Astrocyte (in vitro differentiated cells and primary cell): ENCODE measurements around the gene GTPBP10. TPM values are rescaled to one million over a fixed set of nuclear protein-coding genes. Genes with fewer than 3 reads are reported as not detected.

Source experiments
- DNase-seq: peaks from one replicate; pipeline ENCODE4 v3.0.0-alpha.2; 2010; ENCODE audit warnings: low read depth
- FAIRE-seq: peaks from 2 replicates; lab custom pipeline; 2011; peaks lifted over from hg19 to GRCh38; lab: Jason Lieb, UNC
- H2AFZ ChIP-seq: 2 replicates; pipeline ENCODE4 v1.6.0; 2012; ENCODE audit warnings: low read depth, low read length, inconsistent platforms
- H3K27ac ChIP-seq: 2 replicates; pipeline ENCODE4 v1.5.1; 2011; ENCODE audit warnings: low read depth, low read length, inconsistent platforms
- H3K27me3 ChIP-seq: 2 replicates; pipeline ENCODE4 v1.6.0; 2011; ENCODE audit warnings: low read length, inconsistent platforms; ENCODE audit not compliant: insufficient read depth
- H3K36me3 ChIP-seq: 2 replicates; pipeline ENCODE4 v1.5.1; 2011; ENCODE audit warnings: low read length, inconsistent platforms; ENCODE audit not compliant: insufficient read depth
- H3K4me1 ChIP-seq: 2 replicates; pipeline ENCODE4 v1.5.1; 2011; ENCODE audit warnings: low read length, inconsistent platforms; ENCODE audit not compliant: insufficient read depth
- H3K4me2 ChIP-seq: 2 replicates; pipeline ENCODE4 v1.6.0; 2012; ENCODE audit warnings: low read length, inconsistent platforms
- H3K4me3 ChIP-seq: 2 replicates; pipeline ENCODE4 v1.5.1; 2011; ENCODE audit warnings: low read depth, mild to moderate bottlenecking, low read length, inconsistent platforms; ENCODE audit not compliant: insufficient read depth
- H3K79me2 ChIP-seq: 2 replicates; pipeline ENCODE4 v1.6.0; 2012; ENCODE audit warnings: mild to moderate bottlenecking, low read length, inconsistent platforms; ENCODE audit not compliant: insufficient read depth
- H3K9ac ChIP-seq: 2 replicates; pipeline ENCODE4 v1.6.0; 2012; ENCODE audit warnings: mild to moderate bottlenecking, low read length, inconsistent platforms
- H3K9me3 ChIP-seq: 2 replicates; pipeline ENCODE4 v1.5.1; 2012; ENCODE audit warnings: low read depth, mild to moderate bottlenecking, low read length, inconsistent platforms; ENCODE audit not compliant: insufficient read depth
- H4K20me1 ChIP-seq: 2 replicates; pipeline ENCODE4 v1.6.0; 2012; ENCODE audit warnings: low read length, inconsistent platforms; ENCODE audit not compliant: insufficient read depth
- H3K27ac Mint-ChIP-seq: one replicate; pipeline ENCODE4 v1.8.0; 2021; ENCODE audit warnings: mild to moderate bottlenecking, mixed read lengths; ENCODE audit not compliant: unreplicated experiment
- H3K27me3 Mint-ChIP-seq: one replicate; pipeline ENCODE4 v1.8.0; 2021; ENCODE audit warnings: low read depth, mixed read lengths; ENCODE audit not compliant: unreplicated experiment
- H3K36me3 Mint-ChIP-seq: one replicate; pipeline ENCODE4 v1.8.0; 2021; ENCODE audit warnings: low read depth, mixed read lengths; ENCODE audit not compliant: unreplicated experiment
- H3K4me1 Mint-ChIP-seq: one replicate; pipeline ENCODE4 v1.8.0; 2021; ENCODE audit warnings: low read depth, mixed read lengths; ENCODE audit not compliant: unreplicated experiment
- H3K4me3 Mint-ChIP-seq: one replicate; pipeline ENCODE4 v1.8.0; 2021; ENCODE audit warnings: mild to moderate bottlenecking, moderate library complexity, mixed read lengths; ENCODE audit not compliant: unreplicated experiment
- H3K9me3 Mint-ChIP-seq: one replicate; pipeline ENCODE4 v1.8.0; 2021; ENCODE audit warnings: mild to moderate bottlenecking, mixed read lengths; ENCODE audit not compliant: unreplicated experiment
- EZH2 ChIP-seq: IDR thresholded peaks from 2 replicates; pipeline ENCODE4 v1.6.1; 2012; ENCODE audit warnings: mild to moderate bottlenecking, low read length, inconsistent platforms; ENCODE audit not compliant: insufficient read depth
- total RNA-seq: library from RNA; stranded (reverse); gene quantifications from 2 replicates; pipeline ENCODE4 v1.2.1, GENCODE V29; 2021
- TF ChIP-seq, protein P1 (sequence below): IDR thresholded peaks from 2 replicates; pipeline ENCODE4 v1.5.1; 2011; ENCODE audit warnings: low read depth, mild to moderate bottlenecking, inconsistent platforms, low read length, moderate library complexity; ENCODE audit not compliant: insufficient read depth

The GTPBP10 gene
- total RNA-seq, 1 donor from 2014 or later, result 18.9 TPM

DNA sequence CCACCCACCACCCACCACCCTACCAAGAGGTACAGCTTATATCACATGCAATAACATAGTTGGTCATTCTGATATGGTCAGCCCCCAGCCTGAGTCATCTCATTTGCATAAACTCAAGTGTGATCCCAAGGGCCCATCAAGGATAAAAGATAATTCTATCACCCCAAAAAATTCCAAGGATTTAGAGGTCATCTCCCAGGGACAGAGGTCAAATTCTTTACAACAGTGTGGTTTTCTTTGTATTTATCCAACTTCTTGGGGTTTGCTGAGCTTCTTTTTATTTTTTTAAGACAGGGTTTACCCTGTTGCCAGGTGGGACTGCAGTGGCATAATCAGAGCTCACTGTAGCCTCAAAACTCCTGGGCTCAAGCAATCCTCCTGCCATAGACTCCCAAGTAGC is 9.4 kb upstream of the GTPBP10 start:
- H3K4me1 Mint-ChIP-seq, result peaks cover 10% of the 10 kb centered on the region
- peaks cover 6% of the 10 kb centered on the region for H3K9me3 Mint-ChIP-seq
- Histone ChIP-seq H3K9me3 (no peaks in the 10 kb centered on the region), H3K27ac (no peak overlapping the region), H3K4me3 (no peak overlapping the region), H3K9ac (no peak overlapping the region), H3K36me3 (no peaks in the 10 kb centered on the region), H3K4me2 (no peak overlapping the region), H4K20me1 (no peaks in the 10 kb centered on the region), H3K79me2 (no peaks in the 10 kb centered on the region), H3K27me3 (peaks cover 11% of the 10 kb centered on the region), H2AFZ (no peak overlapping the region), H3K4me1 (peaks cover 5% of the 10 kb centered on the region)
- TF ChIP-seq, protein P1, sequence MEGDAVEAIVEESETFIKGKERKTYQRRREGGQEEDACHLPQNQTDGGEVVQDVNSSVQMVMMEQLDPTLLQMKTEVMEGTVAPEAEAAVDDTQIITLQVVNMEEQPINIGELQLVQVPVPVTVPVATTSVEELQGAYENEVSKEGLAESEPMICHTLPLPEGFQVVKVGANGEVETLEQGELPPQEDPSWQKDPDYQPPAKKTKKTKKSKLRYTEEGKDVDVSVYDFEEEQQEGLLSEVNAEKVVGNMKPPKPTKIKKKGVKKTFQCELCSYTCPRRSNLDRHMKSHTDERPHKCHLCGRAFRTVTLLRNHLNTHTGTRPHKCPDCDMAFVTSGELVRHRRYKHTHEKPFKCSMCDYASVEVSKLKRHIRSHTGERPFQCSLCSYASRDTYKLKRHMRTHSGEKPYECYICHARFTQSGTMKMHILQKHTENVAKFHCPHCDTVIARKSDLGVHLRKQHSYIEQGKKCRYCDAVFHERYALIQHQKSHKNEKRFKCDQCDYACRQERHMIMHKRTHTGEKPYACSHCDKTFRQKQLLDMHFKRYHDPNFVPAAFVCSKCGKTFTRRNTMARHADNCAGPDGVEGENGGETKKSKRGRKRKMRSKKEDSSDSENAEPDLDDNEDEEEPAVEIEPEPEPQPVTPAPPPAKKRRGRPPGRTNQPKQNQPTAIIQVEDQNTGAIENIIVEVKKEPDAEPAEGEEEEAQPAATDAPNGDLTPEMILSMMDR, result no peak
- no peak for TF ChIP-seq EZH2
- H3K4me3 Mint-ChIP-seq, result no peak overlapping the region
- peak overlapping the region; percentile 44 for H3K27ac Mint-ChIP-seq
- peak; percentile 50 for DNase-seq
- no peaks in the 10 kb centered on the region for H3K27me3 Mint-ChIP-seq
- no peak for FAIRE-seq
- H3K36me3 Mint-ChIP-seq, result peaks cover 5% of the 10 kb centered on the region

DNA sequence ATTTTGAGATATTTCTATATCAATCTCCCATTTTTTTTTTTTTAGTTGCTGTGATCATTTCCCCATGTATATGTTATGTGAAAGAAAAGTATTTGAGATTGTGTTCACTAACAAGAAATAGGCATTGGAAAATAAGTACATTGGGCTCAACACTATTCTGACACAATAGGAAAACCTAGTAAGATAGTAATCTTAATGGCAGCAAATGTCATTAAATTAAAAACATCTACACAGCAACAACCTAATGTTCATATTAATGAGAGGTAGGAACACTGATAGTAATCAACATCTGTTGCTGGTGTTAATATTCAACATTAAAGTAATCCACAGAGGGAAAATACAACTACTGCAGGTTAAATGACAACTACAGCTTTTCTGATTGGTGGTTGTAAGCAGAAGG is 1.5 kb upstream of the GTPBP10 start:
- TF ChIP-seq, protein P1, result no peak
- H3K9me3 Mint-ChIP-seq, result no peaks in the 10 kb centered on the region
- no peak for FAIRE-seq
- peaks cover 3% of the 10 kb centered on the region for H3K27me3 ChIP-seq
- no peak overlapping the region for H3K27ac ChIP-seq
- peak overlapping the region; percentile 96 for H3K4me2 ChIP-seq
- no peaks in the 10 kb centered on the region for H3K36me3 Mint-ChIP-seq
- H3K4me1 Mint-ChIP-seq, result no peaks in the 10 kb centered on the region
- peak overlapping the region; percentile 97 for H2AFZ ChIP-seq
- no peaks in the 10 kb centered on the region for H3K4me1 ChIP-seq
- no peaks in the 10 kb centered on the region for H3K27me3 Mint-ChIP-seq
- no peaks in the 10 kb centered on the region for H3K36me3 ChIP-seq
- peaks cover 35% of the 10 kb centered on the region for H3K79me2 ChIP-seq
- no peak for DNase-seq
- H3K27ac Mint-ChIP-seq, result no peak overlapping the region
- H3K4me3 Mint-ChIP-seq, result peak overlapping the region; percentile 9
- H3K9me3 ChIP-seq, result no peaks in the 10 kb centered on the region
- H3K9ac ChIP-seq, result no peak overlapping the region
- H3K4me3 ChIP-seq, result no peak overlapping the region
- no peaks in the 10 kb centered on the region for H4K20me1 ChIP-seq

DNA sequence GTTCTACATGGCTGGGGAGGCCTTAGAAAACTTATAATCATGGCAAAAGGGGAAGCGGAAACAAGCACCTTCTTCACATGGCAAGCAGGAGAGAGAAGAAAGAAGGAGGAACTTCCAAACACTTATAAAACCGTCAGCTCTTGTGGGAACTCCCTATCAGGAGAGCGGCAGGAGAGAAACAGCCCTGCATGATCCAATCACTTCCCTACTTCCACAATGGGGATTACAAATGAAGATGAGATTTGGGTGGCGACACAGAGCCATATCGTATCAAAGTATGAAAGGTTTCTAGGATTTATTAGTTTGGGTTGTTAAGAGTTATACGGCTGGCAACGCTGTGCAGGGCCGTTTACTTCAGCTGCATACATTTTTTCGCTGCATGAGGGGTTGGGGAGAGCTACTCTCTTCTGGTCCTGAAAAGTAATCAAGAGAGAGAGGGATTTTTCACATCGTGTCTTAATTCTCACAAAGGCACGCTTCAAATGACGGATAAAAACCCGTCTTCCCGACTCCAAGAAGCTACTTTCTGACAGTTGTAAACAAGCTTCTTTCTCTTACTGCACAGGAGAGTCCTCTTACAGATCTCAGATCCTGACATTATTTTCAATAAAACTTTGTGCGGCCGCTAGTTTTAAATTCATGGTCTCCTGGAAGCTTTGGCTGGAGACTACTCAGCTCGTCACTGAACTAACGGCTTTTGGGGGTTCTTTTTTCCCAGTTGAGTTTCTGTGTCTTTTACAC is 751 bp upstream of the GTPBP10 start:
- Mint-ChIP-seq H3K4me1 (no peaks in the 10 kb centered on the region), H3K27ac (peak overlapping the region; percentile 98), H3K36me3 (no peaks in the 10 kb centered on the region), H3K4me3 (peak overlapping the region; percentile 96), H3K9me3 (peaks cover 1% of the 10 kb centered on the region), H3K27me3 (no peaks in the 10 kb centered on the region)
- peak overlapping the region; percentile 98 for H3K4me3 ChIP-seq
- peak overlapping the region; percentile 92 for H3K27ac ChIP-seq
- H3K36me3 ChIP-seq, result no peaks in the 10 kb centered on the region
- no peaks in the 10 kb centered on the region for H4K20me1 ChIP-seq
- H3K79me2 ChIP-seq, result peaks cover 41% of the 10 kb centered on the region
- no peaks in the 10 kb centered on the region for H3K27me3 ChIP-seq
- H3K9me3 ChIP-seq, result no peaks in the 10 kb centered on the region
- peak overlapping the region; percentile 97 for H2AFZ ChIP-seq
- H3K9ac ChIP-seq, result peak overlapping the region; percentile 97
- no peaks in the 10 kb centered on the region for H3K4me1 ChIP-seq
- peak; percentile 61 for DNase-seq
- H3K4me2 ChIP-seq, result peak overlapping the region; percentile 96
- TF ChIP-seq, protein P1, result no peak
- TF ChIP-seq EZH2, result no peak
- FAIRE-seq, result no peak
